HepG2 (cell line): Measurements from ENCODE around the gene VDAC1. TPM values are rescaled to one million over a fixed set of nuclear protein-coding genes. Genes with fewer than 3 reads are reported as not detected.
A peak's percentile ranks its signal among the peaks of the same experiment; 100 is the strongest.

Experiments
- DNMT1 ChIP-seq: sonication (generic); formaldehyde crosslinking; IDR thresholded peaks from 2 replicates; pipeline ENCODE4 v1.5.1; 2020; ENCODE audit warnings: mild to moderate bottlenecking, missing genetic modification reagents
- GATA4 ChIP-seq: sonication (generic); IDR thresholded peaks from 2 replicates; pipeline ENCODE4 v1.6.1; 2016; ENCODE audit warnings: antibody characterized with exemption, low read depth, borderline replicate concordance
- HNF4G ChIP-seq, 2 experiments: sonication (generic) in 1 of 2; formaldehyde crosslinking in 1 of 2; IDR thresholded peaks; 2 replicates each; pipeline versions ENCODE4 v1.4.0 to v1.6.1; 2011 to 2020; ENCODE audit warnings: borderline replicate concordance in 2 of 2, low read depth in 2 of 2, mild to moderate bottlenecking in 2 of 2, low read length in 1 of 2, missing genetic modification reagents in 1 of 2, moderate library complexity in 1 of 2
- IRX3 ChIP-seq: sonication (generic); formaldehyde crosslinking; IDR thresholded peaks from 2 replicates; pipeline ENCODE4 v1.8.1; 2023; ENCODE audit warnings: mild to moderate bottlenecking, low read depth, missing genetic modification reagents, borderline replicate concordance
- MAFG ChIP-seq: sonication (generic); formaldehyde crosslinking; IDR thresholded peaks from 2 replicates; pipeline ENCODE4 v1.5.1; 2020; ENCODE audit warnings: mild to moderate bottlenecking, missing genetic modification reagents
- NCOA5 ChIP-seq: sonication (generic); formaldehyde crosslinking; IDR thresholded peaks from 2 replicates; pipeline ENCODE4 v1.4.0; 2020; ENCODE audit warnings: missing genetic modification reagents
- NR1H2 ChIP-seq: sonication (generic); formaldehyde crosslinking; IDR thresholded peaks from 2 replicates; pipeline ENCODE4 v1.8.1; 2022; ENCODE audit warnings: low read depth, missing genetic modification reagents, borderline replicate concordance
- ZFP1 ChIP-seq: IDR thresholded peaks from 2 replicates; pipeline ENCODE4 v1.6.1; 2016
- ZNF234 ChIP-seq: sonication (generic); formaldehyde crosslinking; conservative IDR thresholded peaks from 2 replicates; pipeline ENCODE4 v1.5.1; 2020; ENCODE audit warnings: mild to moderate bottlenecking, missing genetic modification reagents
- ZNF251 ChIP-seq: sonication (generic); formaldehyde crosslinking; IDR thresholded peaks from 2 replicates; pipeline ENCODE4 v1.9.0; 2021; ENCODE audit warnings: mild to moderate bottlenecking, missing genetic modification reagents
- ZNF3 ChIP-seq: IDR thresholded peaks from 2 replicates; pipeline ENCODE4 v1.7.0; 2017; ENCODE audit warnings: inconsistent platforms
- ZNF530 ChIP-seq: sonication (generic); formaldehyde crosslinking; IDR thresholded peaks from 2 replicates; pipeline ENCODE4 v1.5.0; 2020; ENCODE audit warnings: low read depth, mild to moderate bottlenecking, missing genetic modification reagents
- ZNF574 ChIP-seq: sonication (generic); formaldehyde crosslinking; IDR thresholded peaks from 2 replicates; pipeline ENCODE4 v1.4.0; 2020; ENCODE audit warnings: missing genetic modification reagents
- ZNF652 ChIP-seq: IDR thresholded peaks from 2 replicates; pipeline ENCODE4 v1.6.1; 2016; ENCODE audit warnings: low read depth, borderline replicate concordance
- ZNF761 ChIP-seq: sonication (generic); formaldehyde crosslinking; conservative IDR thresholded peaks from 2 replicates; pipeline ENCODE4 v1.4.0; 2020; ENCODE audit warnings: mild to moderate bottlenecking, missing genetic modification reagents
- ZNF772 ChIP-seq: sonication (generic); formaldehyde crosslinking; IDR thresholded peaks from 2 replicates; pipeline ENCODE4 v1.5.0; 2020; ENCODE audit warnings: mild to moderate bottlenecking, missing genetic modification reagents
- polyA plus RNA-seq, 8 experiments: library from polyadenylated mRNA; depleted of rRNA in 3 of 8; stranded (reverse) in 7 of 8; unstranded in 1 of 8; fragments of >200 nt; fragmentation: Illumina TruSeq in 4 of 8; extraction: Trizol in 4 of 8; gene quantifications; 2 replicates each; pipeline versions ENCODE4 v1.2.1 to v1.2.3, GENCODE V29; 2011 to 2016; ENCODE audit warnings: low read depth in 4 of 8, missing spikeins in 1 of 8, mixed read lengths in 1 of 8; ENCODE audit not compliant: insufficient read depth in 1 of 8
- total RNA-seq, 5 experiments: library from RNA; depleted of rRNA; stranded (reverse); fragments of >200 nt; fragmentation: Illumina TruSeq; extraction: Trizol; gene quantifications; 2 replicates each; pipeline ENCODE4 v1.2.3, GENCODE V29; 2016; ENCODE audit warnings: low read depth in 1 of 5
- TF ChIP-seq, protein P1 (sequence below), 2 experiments: sonication (generic) in 1 of 2; formaldehyde crosslinking in 1 of 2; IDR thresholded peaks; 2 replicates each; pipeline versions ENCODE4 v1.4.0 to v1.6.1; 2016 to 2020; ENCODE audit warnings: borderline replicate concordance in 1 of 2, low read depth in 1 of 2, mild to moderate bottlenecking in 1 of 2, missing genetic modification reagents in 1 of 2
- TF ChIP-seq, protein P2 (sequence below): sonication (generic); formaldehyde crosslinking; IDR thresholded peaks from 2 replicates; pipeline ENCODE4 v1.4.0; 2020; ENCODE audit warnings: missing genetic modification reagents, mild to moderate bottlenecking, borderline replicate concordance

Gene VDAC1
- total and polyA plus RNA-seq, 2 of the 13 experiments (the other 11 are each of a cell fraction or from before 2014, with no cell fraction given), result 112 to 380 TPM

GRCh38 chr5:134004626-134005416 is at the start of gene VDAC1 (continued):
- TF ChIP-seq ZNF574 (CRISPR knock-in tag) (peak; percentile 73), ZNF234 (CRISPR knock-in tag) (peak; percentile 91; the same call in 1 of the 2 replicates), ZNF530 (no peak), HNF4G (IDR thresholded peaks at IDR 0.05; ENCODE audit: borderline replicate concordance, low read depth, low read length) (peak; percentile 22; the same call in 1 of the 2 replicates), HNF4G (CRISPR knock-in tag; IDR thresholded peaks at IDR 0.05; ENCODE audit: borderline replicate concordance, low read depth) (no peak), GATA4 (peak; percentile 47; the same call in 1 of the 2 replicates), NR1H2 (CRISPR knock-in tag) (no peak; the same call in 1 of the 2 replicates), ZNF772 (peak; percentile 10; the same call in 1 of the 2 replicates), DNMT1 (no peak), NCOA5 (CRISPR knock-in tag) (no peak), ZFP1 (CRISPR knock-in tag) (no peak), ZNF652 (no peak), IRX3 (CRISPR knock-in tag) (peak; percentile 75; the same call in 1 of the 2 replicates), ZNF761 (CRISPR knock-in tag) (0 out of 2 replicates have a peak, but pooled peaks have one; percentile 14), ZNF251 (CRISPR knock-in tag) (no peak), ZNF3 (CRISPR knock-in tag) (no peak), MAFG (CRISPR knock-in tag) (no peak)
- TF ChIP-seq, protein P1, sequence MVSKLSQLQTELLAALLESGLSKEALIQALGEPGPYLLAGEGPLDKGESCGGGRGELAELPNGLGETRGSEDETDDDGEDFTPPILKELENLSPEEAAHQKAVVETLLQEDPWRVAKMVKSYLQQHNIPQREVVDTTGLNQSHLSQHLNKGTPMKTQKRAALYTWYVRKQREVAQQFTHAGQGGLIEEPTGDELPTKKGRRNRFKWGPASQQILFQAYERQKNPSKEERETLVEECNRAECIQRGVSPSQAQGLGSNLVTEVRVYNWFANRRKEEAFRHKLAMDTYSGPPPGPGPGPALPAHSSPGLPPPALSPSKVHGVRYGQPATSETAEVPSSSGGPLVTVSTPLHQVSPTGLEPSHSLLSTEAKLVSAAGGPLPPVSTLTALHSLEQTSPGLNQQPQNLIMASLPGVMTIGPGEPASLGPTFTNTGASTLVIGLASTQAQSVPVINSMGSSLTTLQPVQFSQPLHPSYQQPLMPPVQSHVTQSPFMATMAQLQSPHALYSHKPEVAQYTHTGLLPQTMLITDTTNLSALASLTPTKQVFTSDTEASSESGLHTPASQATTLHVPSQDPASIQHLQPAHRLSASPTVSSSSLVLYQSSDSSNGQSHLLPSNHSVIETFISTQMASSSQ (IDR thresholded peaks at IDR 0.05; ENCODE audit: low read depth), result no peak
- TF ChIP-seq, protein P1 (CRISPR knock-in tag; IDR thresholded peaks at IDR 0.05; ENCODE audit: borderline replicate concordance), result peak; percentile 22; the same call in 1 of the 2 replicates
- TF ChIP-seq, protein P2, sequence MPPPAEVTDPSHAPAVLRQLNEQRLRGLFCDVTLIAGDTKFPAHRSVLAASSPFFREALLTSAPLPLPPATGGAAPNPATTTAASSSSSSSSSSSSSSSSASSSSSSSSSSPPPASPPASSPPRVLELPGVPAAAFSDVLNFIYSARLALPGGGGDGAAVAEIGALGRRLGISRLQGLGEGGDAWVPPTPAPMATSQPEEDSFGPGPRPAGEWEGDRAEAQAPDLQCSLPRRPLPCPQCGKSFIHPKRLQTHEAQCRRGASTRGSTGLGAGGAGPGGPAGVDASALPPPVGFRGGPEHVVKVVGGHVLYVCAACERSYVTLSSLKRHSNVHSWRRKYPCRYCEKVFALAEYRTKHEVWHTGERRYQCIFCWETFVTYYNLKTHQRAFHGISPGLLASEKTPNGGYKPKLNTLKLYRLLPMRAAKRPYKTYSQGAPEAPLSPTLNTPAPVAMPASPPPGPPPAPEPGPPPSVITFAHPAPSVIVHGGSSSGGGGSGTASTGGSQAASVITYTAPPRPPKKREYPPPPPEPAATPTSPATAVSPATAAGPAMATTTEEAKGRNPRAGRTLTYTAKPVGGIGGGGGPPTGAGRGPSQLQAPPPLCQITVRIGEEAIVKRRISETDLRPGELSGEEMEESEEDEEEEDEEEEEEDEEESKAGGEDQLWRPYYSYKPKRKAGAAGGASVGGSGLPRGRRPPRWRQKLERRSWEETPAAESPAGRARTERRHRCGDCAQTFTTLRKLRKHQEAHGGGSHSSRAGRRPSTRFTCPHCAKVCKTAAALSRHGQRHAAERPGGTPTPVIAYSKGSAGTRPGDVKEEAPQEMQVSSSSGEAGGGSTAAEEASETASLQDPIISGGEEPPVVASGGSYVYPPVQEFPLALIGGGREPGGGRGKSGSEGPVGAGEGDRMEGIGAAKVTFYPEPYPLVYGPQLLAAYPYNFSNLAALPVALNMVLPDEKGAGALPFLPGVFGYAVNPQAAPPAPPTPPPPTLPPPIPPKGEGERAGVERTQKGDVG (CRISPR knock-in tag), result no peak
